HepG2 (cell line): ENCODE results near the gene ALDH7A1. TPM values are rescaled to one million over a fixed set of nuclear protein-coding genes. Genes with fewer than 3 reads are reported as not detected.
A peak's percentile ranks its signal among the peaks of the same experiment; 100 is the strongest.

ENCODE experiments used
- AGO1 ChIP-seq: fragments of 200-400 bp; formaldehyde crosslinking; IDR thresholded peaks from 2 replicates; pipeline ENCODE4 v1.6.1; 2017; ENCODE audit warnings: mild to moderate bottlenecking, low read depth, low read length, moderate library complexity; ENCODE audit not compliant: poor library complexity, severe bottlenecking
- JUND ChIP-seq: sonication (generic); formaldehyde crosslinking; IDR thresholded peaks from 2 replicates; pipeline ENCODE4 v1.8.0; 2022; ENCODE audit warnings: mild to moderate bottlenecking, missing genetic modification reagents
- MED13 ChIP-seq: sonication (generic); formaldehyde crosslinking; IDR thresholded peaks from 2 replicates; pipeline ENCODE4 v1.5.0; 2020; ENCODE audit warnings: missing genetic modification reagents
- SP5 ChIP-seq: IDR thresholded peaks from 2 replicates; pipeline ENCODE4 v1.6.1; 2016; ENCODE audit warnings: low read depth, borderline replicate concordance
- ZBTB8A ChIP-seq: sonication (generic); formaldehyde crosslinking; IDR thresholded peaks from 2 replicates; pipeline ENCODE4 v1.4.0; 2020; ENCODE audit warnings: mild to moderate bottlenecking, low read depth, missing genetic modification reagents, borderline replicate concordance
- ZMAT3 ChIP-seq: sonication (generic); formaldehyde crosslinking; conservative IDR thresholded peaks from 2 replicates; pipeline ENCODE4 v1.7.0; 2021; ENCODE audit warnings: missing genetic modification reagents
- ZNF776 ChIP-seq: sonication (generic); formaldehyde crosslinking; IDR thresholded peaks from 2 replicates; pipeline ENCODE4 v1.4.0; 2020; ENCODE audit warnings: mild to moderate bottlenecking, missing genetic modification reagents
- ZNF878 ChIP-seq: sonication (generic); formaldehyde crosslinking; IDR thresholded peaks from 2 replicates; pipeline ENCODE4 v1.8.1; 2023; ENCODE audit warnings: mild to moderate bottlenecking, missing genetic modification reagents, moderate library complexity
- ZSCAN30 ChIP-seq: sonication (generic); formaldehyde crosslinking; IDR thresholded peaks from 2 replicates; pipeline ENCODE4 v1.5.0; 2020; ENCODE audit warnings: mild to moderate bottlenecking, missing genetic modification reagents
- polyA plus RNA-seq, 8 experiments: library from polyadenylated mRNA; depleted of rRNA in 3 of 8; stranded (reverse) in 7 of 8; unstranded in 1 of 8; fragments of >200 nt; fragmentation: Illumina TruSeq in 4 of 8; extraction: Trizol in 4 of 8; gene quantifications; 2 replicates each; pipeline versions ENCODE4 v1.2.1 to v1.2.3, GENCODE V29; 2011 to 2016; ENCODE audit warnings: low read depth in 4 of 8, missing spikeins in 1 of 8, mixed read lengths in 1 of 8; ENCODE audit not compliant: insufficient read depth in 1 of 8
- total RNA-seq, 5 experiments: library from RNA; depleted of rRNA; stranded (reverse); fragments of >200 nt; fragmentation: Illumina TruSeq; extraction: Trizol; gene quantifications; 2 replicates each; pipeline ENCODE4 v1.2.3, GENCODE V29; 2016; ENCODE audit warnings: low read depth in 1 of 5
- TF ChIP-seq, protein P1 (sequence below): sonication (generic); formaldehyde crosslinking; IDR thresholded peaks from 2 replicates; pipeline ENCODE4 v1.5.1; 2020; ENCODE audit warnings: missing genetic modification reagents, mild to moderate bottlenecking, borderline replicate concordance
- TF ChIP-seq, protein P2 (sequence below): sonication (generic); formaldehyde crosslinking; IDR thresholded peaks from 2 replicates; pipeline ENCODE4 v1.4.0; 2020; ENCODE audit warnings: mild to moderate bottlenecking, low read depth, missing genetic modification reagents
- TF ChIP-seq, protein P3 (sequence below): sonication (generic); formaldehyde crosslinking; IDR thresholded peaks from 2 replicates; pipeline ENCODE4 v1.4.0; 2020; ENCODE audit warnings: missing genetic modification reagents
- TF ChIP-seq, protein P4 (sequence below): sonication (generic); formaldehyde crosslinking; IDR thresholded peaks from 2 replicates; pipeline ENCODE4 v1.5.1; 2020; ENCODE audit warnings: mild to moderate bottlenecking, missing genetic modification reagents, moderate library complexity
- TF ChIP-seq, protein P5 (sequence below): sonication (generic); formaldehyde crosslinking; IDR thresholded peaks from 2 replicates; pipeline ENCODE4 v1.5.0; 2020; ENCODE audit warnings: missing genetic modification reagents
- TF ChIP-seq, protein P6 (sequence below): sonication (generic); formaldehyde crosslinking; IDR thresholded peaks from 2 replicates; pipeline ENCODE4 v1.8.1; 2022; ENCODE audit warnings: low read depth, mild to moderate bottlenecking, missing genetic modification reagents

Gene ALDH7A1
- total and polyA plus RNA-seq, 2 of the 13 experiments (the other 11 are each of a cell fraction or from before 2014, with no cell fraction given) = 69.0 to 100 TPM

DNA sequence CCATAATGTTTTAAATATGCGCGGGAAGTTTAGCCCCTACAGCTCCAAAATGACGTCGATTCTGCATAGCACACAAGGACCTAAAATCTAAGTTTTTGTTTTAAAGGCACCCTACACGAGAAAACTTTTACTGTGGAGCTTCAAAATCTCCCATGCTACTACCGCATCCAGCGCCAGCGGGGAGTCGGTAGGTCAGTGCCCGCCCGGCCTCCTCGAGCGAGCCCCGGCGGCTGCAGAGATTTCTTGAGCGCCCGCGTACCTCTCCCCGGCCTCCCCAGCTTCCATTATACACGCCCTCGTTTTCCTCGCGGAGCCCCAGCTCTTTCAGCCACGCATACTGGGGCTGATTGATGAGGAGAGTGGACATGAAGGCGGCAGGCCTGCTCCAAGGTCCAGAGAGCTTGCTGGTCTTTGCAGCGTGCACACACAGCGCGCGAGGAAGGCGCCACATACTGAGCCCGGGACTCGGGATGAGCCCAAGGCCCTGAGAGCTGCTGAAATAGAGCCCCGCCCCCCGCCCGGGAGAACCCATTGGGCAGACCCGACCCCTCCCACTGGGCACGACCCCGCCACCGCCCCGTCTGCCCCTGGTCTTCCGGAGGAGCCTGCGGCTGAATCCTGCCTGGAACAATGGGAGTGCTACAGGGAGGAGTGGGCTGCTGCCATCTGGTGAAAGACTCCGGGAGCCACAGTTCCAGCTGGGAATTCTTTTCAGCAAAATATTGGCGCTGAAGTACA lies at the start of gene ALDH7A1 (continued):
- TF ChIP-seq, protein P1, sequence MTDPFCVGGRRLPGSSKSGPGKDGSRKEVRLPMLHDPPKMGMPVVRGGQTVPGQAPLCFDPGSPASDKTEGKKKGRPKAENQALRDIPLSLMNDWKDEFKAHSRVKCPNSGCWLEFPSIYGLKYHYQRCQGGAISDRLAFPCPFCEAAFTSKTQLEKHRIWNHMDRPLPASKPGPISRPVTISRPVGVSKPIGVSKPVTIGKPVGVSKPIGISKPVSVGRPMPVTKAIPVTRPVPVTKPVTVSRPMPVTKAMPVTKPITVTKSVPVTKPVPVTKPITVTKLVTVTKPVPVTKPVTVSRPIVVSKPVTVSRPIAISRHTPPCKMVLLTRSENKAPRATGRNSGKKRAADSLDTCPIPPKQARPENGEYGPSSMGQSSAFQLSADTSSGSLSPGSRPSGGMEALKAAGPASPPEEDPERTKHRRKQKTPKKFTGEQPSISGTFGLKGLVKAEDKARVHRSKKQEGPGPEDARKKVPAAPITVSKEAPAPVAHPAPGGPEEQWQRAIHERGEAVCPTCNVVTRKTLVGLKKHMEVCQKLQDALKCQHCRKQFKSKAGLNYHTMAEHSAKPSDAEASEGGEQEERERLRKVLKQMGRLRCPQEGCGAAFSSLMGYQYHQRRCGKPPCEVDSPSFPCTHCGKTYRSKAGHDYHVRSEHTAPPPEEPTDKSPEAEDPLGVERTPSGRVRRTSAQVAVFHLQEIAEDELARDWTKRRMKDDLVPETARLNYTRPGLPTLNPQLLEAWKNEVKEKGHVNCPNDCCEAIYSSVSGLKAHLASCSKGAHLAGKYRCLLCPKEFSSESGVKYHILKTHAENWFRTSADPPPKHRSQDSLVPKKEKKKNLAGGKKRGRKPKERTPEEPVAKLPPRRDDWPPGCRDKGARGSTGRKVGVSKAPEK (CRISPR knock-in tag) = 0 out of 2 replicates have a peak, but pooled peaks have one; percentile 19
- TF ChIP-seq ZSCAN30 (CRISPR knock-in tag) (no peak), ZMAT3 (CRISPR knock-in tag) (no peak; the same call in 1 of the 2 replicates), JUND (CRISPR knock-in tag) (0 out of 2 replicates have a peak, but pooled peaks have one; percentile 50), ZNF878 (CRISPR knock-in tag) (no peak; the same call in 1 of the 2 replicates), ZNF776 (peak; percentile 53; the same call in 1 of the 2 replicates), SP5 (0 out of 2 replicates have a peak, but pooled peaks have one; percentile 59), MED13 (CRISPR knock-in tag) (peak; percentile 52), AGO1 (no peak), ZBTB8A (CRISPR knock-in tag) (no peak)
- TF ChIP-seq, protein P2, sequence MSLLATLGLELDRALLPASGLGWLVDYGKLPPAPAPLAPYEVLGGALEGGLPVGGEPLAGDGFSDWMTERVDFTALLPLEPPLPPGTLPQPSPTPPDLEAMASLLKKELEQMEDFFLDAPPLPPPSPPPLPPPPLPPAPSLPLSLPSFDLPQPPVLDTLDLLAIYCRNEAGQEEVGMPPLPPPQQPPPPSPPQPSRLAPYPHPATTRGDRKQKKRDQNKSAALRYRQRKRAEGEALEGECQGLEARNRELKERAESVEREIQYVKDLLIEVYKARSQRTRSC (CRISPR knock-in tag) = no peak
- TF ChIP-seq, protein P3, sequence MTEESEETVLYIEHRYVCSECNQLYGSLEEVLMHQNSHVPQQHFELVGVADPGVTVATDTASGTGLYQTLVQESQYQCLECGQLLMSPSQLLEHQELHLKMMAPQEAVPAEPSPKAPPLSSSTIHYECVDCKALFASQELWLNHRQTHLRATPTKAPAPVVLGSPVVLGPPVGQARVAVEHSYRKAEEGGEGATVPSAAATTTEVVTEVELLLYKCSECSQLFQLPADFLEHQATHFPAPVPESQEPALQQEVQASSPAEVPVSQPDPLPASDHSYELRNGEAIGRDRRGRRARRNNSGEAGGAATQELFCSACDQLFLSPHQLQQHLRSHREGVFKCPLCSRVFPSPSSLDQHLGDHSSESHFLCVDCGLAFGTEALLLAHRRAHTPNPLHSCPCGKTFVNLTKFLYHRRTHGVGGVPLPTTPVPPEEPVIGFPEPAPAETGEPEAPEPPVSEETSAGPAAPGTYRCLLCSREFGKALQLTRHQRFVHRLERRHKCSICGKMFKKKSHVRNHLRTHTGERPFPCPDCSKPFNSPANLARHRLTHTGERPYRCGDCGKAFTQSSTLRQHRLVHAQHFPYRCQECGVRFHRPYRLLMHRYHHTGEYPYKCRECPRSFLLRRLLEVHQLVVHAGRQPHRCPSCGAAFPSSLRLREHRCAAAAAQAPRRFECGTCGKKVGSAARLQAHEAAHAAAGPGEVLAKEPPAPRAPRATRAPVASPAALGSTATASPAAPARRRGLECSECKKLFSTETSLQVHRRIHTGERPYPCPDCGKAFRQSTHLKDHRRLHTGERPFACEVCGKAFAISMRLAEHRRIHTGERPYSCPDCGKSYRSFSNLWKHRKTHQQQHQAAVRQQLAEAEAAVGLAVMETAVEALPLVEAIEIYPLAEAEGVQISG = peak; percentile 97
- TF ChIP-seq, protein P4, sequence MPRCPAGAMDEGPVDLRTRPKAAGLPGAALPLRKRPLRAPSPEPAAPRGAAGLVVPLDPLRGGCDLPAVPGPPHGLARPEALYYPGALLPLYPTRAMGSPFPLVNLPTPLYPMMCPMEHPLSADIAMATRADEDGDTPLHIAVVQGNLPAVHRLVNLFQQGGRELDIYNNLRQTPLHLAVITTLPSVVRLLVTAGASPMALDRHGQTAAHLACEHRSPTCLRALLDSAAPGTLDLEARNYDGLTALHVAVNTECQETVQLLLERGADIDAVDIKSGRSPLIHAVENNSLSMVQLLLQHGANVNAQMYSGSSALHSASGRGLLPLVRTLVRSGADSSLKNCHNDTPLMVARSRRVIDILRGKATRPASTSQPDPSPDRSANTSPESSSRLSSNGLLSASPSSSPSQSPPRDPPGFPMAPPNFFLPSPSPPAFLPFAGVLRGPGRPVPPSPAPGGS (CRISPR knock-in tag) = no peak
- TF ChIP-seq, protein P5, sequence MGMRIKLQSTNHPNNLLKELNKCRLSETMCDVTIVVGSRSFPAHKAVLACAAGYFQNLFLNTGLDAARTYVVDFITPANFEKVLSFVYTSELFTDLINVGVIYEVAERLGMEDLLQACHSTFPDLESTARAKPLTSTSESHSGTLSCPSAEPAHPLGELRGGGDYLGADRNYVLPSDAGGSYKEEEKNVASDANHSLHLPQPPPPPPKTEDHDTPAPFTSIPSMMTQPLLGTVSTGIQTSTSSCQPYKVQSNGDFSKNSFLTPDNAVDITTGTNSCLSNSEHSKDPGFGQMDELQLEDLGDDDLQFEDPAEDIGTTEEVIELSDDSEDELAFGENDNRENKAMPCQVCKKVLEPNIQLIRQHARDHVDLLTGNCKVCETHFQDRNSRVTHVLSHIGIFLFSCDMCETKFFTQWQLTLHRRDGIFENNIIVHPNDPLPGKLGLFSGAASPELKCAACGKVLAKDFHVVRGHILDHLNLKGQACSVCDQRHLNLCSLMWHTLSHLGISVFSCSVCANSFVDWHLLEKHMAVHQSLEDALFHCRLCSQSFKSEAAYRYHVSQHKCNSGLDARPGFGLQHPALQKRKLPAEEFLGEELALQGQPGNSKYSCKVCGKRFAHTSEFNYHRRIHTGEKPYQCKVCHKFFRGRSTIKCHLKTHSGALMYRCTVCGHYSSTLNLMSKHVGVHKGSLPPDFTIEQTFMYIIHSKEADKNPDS (CRISPR knock-in tag) = no peak
- TF ChIP-seq, protein P6, sequence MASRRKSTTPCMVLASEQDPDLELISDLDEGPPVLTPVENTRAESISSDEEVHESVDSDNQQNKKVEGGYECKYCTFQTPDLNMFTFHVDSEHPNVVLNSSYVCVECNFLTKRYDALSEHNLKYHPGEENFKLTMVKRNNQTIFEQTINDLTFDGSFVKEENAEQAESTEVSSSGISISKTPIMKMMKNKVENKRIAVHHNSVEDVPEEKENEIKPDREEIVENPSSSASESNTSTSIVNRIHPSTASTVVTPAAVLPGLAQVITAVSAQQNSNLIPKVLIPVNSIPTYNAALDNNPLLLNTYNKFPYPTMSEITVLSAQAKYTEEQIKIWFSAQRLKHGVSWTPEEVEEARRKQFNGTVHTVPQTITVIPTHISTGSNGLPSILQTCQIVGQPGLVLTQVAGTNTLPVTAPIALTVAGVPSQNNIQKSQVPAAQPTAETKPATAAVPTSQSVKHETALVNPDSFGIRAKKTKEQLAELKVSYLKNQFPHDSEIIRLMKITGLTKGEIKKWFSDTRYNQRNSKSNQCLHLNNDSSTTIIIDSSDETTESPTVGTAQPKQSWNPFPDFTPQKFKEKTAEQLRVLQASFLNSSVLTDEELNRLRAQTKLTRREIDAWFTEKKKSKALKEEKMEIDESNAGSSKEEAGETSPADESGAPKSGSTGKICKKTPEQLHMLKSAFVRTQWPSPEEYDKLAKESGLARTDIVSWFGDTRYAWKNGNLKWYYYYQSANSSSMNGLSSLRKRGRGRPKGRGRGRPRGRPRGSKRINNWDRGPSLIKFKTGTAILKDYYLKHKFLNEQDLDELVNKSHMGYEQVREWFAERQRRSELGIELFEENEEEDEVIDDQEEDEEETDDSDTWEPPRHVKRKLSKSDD = no peak
